ENCODE data around the gene NRXN2.

NRXN2 gene

DNA sequence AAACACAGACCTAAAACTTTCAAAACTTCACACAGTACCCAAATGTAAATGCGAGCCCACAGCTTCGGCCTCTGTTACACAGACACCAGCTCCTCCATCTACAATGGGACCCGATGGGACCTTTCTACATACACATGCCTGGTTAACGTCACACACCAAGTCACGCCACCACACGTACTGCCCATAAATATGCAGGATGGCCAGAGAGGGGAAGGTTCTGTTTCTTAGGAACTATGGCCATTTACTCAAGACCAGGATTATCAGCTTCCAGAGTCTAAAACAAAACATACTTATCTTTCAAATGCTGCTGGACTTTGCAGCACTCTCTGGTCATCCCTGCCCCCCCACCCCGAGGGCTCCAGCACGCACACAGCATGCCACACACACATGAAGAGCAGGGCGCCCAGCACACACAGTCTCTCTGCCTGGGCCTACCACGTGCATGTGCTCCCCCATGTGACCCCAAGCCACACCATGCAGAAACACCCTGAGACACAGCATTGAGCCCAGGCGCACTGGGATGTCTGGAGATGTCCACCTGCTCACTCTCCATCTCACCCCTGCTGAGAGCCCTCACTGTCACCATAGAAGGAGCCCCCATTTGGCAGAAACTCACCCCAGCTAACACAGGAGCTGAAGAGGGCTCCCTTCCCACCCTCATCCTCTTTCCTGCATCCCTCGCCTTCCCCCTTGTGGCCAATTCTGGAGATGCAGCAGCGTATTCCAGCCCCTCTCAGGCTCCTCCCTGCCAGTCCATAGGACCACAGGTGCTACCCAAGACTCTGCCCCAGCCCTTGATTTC lies 70.2 kb downstream of the NRXN2 start:
- DNase-seq (ENCODE audit: low read depth, low spot score) = peak; percentile 92

DNA sequence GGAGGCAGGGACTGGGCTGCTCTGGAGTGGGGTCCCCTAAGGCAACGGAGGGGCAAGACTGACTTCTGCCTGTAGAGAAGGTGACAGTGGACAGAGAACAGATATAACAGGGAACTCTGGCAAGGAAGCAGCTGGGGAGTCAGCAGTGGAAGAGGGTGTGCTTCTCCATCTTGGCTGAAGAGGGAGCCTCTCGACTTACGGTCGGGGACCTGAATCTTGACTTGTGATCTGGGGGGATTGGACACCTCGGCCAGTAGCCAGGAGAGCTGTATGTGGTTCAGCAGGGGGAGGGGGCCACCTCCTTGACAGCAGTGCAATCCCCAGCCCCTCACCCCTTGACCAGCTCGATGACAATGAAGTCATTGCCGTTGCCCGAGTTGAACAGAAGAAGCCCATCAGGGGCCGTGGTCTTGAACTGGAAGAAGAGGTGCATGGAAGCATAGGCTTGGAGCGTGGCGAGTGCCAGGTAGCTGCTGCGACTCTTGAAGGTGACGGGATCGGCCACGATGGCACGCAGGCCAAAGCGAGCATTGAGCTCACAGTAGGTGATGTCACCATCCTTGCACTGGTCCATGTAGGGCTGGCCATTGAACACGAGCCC lies 72.0 kb downstream of the NRXN2 start:
- peak; percentile 45 for DNase-seq (ENCODE audit: low read depth, low spot score)

DNA sequence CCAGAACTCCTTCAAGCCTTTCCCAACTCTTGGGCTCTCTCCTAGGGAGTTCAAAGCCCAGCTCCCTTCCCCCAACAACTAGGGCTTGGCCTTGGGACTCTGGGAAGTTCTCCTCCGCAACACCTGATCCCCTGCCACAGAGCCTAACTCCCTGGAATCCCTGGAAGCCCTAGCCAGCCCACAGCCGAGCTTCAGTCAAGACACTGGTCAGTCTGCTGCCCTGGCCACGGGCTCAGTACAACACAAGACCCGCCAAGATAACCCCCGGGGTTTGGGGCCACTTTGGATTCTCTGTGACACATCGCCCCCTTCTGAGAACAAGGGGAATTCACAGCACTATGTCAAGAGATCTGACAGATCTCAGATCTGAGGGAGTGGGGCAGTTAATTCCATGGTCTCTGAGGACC lies 73.7 kb downstream of the NRXN2 start:
- DNase-seq (ENCODE audit: low read depth, low spot score) = peak; percentile 59

DNA sequence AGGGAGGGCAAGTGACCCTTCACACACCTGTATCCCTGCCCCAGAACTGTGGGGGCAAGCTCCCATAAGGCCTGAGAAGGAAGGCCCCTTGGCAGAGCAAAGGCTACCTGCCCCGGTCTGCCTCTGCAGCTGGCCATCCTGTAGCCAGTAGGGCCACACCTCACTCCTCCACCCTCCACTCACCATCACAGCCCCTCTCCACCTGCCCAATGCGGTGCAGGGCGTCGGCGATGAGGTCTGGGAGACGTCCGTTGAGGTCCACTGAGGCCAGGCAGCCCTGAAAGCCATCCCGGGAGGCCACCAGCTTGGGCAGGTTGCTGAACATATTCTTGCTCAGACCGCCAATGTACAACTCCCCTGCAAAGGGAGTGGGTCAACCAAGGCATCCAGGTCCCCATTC lies 74.4 kb downstream of the NRXN2 start:
- DNase-seq (ENCODE audit: low read depth, low spot score) = no peak

DNA sequence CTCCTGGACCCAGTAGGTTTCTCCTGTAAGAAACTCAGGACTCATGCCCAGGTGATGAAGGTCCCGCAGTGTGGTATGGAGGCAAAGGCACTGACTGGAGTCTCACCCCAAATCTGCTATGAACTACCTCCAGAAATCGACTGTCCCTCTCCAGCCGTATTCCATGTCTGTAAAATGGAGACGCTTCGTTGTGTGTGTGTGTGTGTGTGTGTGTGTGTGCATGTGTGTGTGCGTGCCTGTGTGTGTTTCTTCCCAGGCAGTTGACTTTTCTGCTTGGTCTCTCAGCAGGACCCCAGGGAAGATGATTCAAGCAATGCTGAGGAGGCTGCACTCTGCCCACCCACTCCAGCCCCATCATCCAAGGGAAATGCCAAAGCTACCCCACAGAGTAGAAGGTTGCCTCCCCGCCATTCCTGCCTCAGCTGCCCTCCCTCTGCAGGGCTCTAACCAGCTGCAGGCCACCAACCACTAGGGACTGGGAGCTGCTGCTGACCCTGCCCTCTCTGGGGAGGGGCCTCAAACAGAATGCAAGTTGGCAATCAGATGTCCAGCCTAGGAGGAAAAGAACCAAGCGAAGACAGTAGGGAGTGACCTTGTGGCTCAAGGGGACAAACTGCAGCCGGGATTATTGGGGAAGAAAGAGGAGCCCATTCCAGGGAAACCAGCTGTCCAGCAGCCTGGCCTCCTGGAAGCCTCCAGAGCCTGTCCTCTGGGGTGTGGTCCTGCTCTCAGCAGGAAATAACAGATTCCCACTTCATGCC lies 75.8 kb downstream of the NRXN2 start:
- DNase-seq (ENCODE audit: low read depth, low spot score) = peak; percentile 25

DNA sequence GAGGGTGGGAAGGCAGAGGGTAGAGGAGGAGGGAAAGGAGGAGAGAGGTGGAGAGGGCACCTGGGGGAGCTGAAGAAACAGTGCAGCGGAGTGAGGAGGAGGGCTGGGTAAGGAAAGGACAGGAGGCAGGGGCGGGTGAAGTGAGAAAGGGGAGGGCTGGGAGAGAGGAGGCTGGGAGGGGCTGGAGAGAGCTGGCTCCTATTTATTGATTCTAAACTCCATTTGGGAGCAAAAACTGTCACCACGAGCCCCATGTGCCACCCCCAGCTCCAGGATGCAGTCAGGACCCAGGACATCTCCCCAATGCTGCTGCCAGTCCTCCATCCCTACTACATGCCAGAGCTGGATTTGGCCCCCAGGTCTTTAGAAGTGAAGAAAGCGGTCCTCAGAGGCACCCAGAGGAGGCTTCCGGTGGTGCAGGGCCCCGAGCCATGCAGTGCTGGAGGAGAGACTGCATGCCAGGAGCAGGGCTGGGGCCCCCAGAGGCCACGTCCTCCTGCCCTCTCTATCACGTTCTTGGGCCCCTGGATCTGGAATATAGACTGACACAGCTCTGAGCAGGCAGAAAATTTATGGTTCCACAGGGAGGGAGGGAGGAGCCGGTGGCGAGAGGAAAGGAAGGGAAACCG lies 78.2 kb downstream of the NRXN2 start:
- DNase-seq (ENCODE audit: low read depth, low spot score) = peak; percentile 53

DNA sequence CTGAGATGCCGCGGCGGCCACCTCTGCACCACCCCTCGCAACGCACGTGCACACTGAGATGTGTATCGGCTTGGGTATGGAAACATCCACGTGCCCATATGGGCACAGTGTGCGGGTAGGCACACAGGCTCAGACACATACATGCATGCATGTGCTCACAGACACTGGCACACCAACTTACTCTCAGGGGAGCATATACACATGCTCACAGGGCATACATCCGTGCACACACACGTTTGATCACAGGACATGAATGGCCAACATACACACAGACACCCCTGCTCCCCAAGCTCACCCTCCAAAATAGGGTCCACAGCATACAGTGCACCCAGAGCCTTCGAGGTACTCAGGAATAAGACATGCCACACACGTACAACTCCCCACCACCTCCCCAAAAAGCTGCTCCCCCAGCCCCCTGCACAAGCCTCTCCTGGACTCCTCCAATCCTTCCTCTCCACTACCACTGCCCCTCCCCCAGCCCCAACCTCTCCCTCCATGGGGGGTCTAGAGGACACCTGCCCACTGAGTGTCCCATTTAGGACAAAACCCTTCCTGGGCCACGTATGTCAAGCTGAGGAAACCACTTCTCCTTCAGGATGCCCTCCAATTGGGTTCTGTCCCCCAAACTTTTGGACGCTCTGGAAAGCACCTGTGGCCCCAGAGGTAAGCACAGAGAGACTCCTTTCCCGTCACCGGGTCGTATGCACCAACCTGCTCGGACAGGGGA lies 78.9 kb downstream of the NRXN2 start:
- no peak for DNase-seq (ENCODE audit: low read depth, low spot score)

DNA sequence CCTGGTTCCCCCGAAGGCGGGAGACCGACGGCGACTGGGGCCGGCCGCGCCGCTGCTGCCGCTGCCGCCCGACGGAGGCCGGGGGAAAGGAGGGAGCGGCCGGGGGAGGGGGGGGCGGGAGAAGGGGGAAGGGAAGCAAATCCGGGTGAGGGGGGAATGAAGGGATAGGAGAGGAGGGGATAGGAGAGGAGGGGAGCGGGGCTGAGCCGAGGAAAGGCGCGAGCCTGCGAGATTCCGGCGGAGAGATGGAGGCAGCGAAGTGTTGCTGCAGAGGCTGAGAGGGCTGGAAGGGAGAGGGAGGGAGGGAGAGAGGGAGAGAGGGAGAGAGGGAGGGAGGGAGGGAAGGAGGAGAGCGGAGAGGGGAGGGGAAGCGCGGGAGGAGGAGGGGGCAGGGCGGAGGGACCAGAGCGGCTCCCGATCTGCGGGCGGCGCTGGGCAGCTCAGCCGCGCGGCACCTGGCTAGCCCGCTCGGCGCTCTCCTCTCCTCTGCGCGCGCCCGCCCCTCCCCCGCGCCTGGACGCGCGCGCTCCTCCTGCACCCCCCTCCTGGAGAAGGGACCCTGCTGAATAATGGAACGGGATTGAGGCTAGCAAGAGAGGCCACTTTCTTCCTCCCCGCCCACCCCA lies 79.6 kb downstream of the NRXN2 start:
- no peak for DNase-seq (ENCODE audit: low read depth, low spot score)

DNA sequence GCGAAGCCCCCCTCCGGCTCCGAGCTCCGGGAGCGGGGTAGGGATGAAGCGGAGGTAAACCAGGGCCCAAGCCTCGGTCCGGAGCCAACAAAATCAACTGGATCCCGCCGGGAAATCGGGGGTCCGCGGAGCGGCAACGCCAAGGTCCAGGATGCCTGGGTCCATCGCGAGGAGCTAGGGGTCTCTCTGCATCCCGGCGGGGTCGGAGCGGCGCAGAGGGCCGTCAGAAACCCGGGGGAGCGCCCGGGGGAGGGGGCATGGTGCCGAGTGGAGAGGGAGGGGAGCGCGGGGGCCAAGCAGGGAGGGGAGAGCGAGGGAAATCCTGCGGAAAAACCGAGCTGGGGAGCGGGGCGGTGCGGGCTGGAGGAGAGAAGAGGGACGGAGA lies 80.1 kb downstream of the NRXN2 start:
- no peak for DNase-seq (ENCODE audit: low read depth, low spot score)

DNA sequence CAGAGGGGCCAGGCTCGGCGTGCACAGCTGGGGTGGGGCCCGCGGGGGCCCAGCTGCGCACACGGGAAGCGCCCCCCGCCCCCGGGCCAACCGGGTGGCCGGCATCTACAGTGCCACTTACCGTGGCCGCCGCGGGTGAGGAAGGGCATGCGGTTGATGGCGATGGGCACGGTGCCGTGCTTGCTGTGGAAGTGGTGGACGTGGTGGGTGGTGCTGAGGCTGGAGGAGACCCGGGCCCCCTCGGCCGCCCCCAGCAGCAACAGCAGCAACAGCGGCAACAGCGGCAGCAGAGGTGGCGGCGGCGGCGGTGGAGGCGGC lies 80.6 kb downstream of the NRXN2 start:
- DNase-seq (ENCODE audit: low read depth, low spot score) = no peak

DNA sequence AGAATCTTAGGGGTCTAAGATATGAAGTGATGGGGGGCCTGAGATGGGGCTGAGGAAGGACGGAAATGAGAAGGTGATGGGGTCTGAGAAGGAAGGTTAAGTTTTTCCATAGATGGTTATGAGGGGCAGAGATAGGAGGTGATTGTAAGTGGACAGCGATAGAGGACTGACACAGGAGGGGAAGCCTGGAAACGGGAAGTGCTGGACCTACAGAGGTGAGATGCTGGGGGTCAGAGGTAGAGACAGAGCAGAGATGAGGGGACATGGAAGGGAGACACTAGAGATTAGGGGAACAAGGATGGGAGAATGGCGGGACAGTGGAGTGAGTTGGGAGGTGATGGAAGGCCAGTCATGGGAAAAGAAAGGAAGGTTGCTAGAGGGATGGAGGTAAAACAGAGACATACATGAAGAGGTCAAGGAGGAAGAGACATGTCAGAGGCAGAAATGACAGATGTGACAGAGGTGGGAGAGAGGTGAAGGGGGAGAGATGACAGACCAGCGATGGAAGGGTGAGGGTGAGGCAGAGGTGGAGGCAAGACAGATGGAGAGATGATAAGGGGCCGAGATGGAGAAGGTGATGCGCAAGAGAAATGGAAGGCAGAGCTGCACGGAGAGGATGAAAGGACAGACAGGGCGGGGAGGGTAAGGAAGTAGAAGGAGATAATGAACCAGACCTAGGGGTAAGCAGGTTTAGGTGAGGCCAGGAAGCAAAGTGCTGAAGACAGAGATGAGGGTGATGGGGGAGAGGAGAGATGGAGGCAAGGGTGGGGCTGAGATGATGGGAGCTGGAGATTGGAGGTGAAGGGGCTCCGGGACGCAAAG lies 81.2 kb downstream of the NRXN2 start:
- no peak for DNase-seq (ENCODE audit: low read depth, low spot score)

DNA sequence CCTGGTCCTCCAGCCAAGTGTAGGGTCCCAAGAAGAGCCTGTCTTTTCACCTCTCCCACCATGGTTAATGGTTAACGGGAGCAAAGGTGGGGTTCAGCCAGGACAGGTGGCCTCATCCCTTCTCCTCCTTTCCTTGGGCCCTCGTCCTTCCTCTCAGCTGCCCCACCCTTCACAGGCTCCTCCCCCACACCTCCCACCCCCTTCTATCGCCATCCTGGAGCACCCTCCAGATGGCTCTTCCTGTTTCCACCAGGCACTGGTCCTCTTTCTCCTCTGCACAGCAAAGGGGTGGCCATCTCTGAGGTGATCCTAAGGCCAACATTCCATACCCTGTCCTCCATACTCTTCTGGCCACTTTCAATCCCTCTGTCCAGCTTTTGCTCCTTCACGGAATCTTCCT lies 83.1 kb downstream of the NRXN2 start:
- DNase-seq (ENCODE audit: low read depth, low spot score) = no peak

DNA sequence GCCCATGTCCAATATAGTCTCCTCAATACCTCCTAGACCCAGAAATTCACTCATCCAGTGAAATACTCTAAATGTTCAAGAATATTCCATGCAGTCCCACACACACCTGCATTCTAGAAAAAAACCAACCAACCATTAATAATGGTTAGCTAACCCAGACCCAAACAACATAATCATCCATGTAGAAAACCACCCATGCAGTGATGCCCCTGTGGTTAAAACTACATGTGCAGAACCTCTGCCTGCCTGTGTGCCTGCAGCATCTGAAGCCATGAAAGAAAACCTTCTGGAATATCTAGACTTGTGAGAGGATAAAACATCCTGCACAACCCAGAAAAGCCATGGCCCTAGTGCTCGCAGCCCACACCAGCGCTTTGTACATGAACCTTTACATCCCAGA lies 84.2 kb downstream of the NRXN2 start:
- DNase-seq (ENCODE audit: low read depth, low spot score) = no peak

DNA sequence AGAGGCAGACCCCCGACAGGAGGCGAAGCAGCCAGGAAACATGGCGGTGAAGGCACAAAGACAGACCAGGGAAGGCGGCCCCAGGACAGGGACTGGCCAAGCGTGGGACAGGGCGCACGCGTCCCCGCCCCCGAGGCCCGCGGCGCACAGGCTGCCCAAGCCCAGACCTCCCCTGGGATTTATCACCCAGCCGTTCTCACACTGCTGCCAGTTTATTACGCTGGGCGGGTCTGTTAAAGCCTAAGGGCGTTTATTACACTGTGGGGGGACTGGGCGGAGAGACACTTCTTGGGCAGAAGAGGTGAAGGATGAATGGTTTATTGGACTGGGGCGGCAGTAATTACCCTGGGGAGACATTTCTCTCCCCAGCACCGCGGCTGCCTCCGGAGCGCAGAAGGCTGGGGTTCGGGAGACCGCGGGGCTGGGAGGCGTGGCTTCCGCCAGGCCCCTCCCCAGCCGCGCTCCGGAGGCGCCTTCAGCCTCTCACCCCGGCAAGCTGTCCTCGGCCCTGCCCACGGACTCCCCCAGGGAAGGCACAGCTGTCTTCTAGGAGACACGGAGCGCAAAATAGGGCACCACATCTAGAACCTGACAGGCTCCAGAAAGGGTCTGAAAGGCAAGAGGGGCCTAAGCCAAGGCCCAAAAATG lies 84.9 kb downstream of the NRXN2 start:
- peak; percentile 85 for DNase-seq (ENCODE audit: low read depth, low spot score)

DNA sequence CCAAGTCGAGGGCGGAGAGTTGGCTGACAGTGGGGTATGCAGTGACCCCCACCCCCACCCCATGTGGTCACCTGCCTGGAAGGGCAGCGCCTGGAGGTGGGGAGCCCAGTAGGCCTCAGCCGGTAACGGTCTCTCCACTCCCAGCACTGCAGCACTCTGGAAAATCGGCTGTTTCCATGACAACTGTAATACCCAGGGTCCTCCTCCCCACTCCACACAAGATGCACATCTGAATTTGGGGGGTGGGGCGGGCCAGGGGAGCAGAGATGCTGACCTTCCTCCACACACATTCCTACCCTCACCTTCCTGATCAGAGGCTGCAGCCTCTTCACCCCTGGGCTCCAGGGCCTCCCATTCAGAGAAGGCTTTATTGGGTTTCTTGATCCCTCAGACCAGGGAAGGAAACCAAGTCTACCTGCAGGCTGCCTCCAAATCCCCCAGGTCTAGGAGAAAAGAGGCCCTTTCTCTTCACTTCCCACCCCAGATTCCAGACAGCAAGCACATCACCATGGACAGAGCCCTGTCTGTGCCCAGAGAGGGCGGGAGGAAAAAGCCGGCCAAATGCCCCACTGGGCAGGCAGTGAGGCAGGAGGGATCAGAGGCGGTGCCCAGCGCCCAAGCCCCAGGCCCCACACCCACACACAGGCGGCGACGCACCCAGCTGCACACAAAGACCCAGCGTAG lies 85.5 kb downstream of the NRXN2 start:
- no peak for DNase-seq (ENCODE audit: low read depth, low spot score)

DNA sequence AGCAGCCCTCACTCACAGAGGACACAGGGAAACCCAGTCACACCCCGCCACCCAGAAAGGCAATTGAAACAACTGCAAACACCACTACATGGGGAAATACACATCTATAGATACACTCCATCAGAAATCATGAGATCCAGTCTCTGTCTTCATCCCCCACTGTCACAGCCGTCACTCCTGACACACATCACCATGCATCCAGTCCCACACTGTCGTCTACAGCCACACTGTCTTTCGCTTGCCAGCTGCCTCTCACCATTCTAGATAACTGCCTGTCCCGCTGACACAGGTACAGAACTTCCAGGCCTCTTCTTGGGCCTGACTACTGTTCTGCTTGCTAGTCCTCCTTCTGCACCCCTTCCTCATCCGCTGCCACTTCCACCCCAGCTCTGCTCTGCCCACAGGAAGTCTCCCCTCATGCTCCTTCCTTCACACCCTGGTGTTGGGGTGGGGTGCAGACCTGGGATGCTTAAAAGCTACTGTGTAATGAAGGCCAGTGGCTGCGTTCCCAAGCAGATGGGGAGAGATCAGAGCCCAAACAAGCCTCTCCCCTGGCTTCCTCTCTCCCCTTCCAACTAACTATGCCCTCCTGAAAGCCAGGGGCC lies 89.3 kb downstream of the NRXN2 start:
- DNase-seq (ENCODE audit: low read depth, low spot score) = no peak

DNA sequence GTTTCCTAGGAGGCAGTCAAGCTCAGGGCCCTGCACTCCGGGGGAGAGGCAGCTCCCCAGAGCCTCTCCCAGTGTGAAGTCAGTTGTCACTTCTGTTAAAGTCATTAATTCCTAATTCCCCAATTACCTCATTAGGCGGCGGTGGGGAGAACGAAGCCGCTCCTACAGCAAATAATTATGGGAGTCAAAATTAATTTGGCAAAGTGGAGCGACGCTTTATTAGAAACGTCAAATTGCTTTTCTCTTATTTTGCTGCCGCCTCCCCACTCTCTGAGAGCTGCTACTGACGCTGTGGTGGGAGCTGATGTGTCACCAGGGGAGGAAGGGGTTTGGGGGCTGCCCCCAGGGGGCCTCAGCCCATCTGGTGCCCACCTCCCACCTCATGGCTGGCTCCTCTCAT lies 90.3 kb downstream of the NRXN2 start:
- DNase-seq (ENCODE audit: low read depth, low spot score) = no peak

DNA sequence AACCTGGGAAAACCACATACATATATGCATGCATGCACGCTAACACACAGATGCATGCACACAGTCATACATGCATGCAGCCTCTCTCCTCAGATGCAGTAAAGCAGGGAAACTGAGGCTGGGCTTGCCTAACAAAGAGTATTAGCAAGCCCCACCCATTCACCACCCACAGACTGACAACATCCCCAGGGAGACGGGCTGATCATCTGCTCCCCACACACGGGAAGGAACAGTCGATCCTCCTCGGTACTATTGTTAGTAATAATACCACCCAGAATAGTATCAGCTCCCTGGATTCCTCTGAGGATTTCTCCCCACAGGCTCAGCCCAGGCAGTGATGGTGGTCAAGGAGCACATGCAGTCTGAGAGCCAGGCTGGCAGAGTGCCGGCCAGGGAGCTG lies 90.8 kb downstream of the NRXN2 start:
- no peak for DNase-seq (ENCODE audit: low read depth, low spot score)

DNA sequence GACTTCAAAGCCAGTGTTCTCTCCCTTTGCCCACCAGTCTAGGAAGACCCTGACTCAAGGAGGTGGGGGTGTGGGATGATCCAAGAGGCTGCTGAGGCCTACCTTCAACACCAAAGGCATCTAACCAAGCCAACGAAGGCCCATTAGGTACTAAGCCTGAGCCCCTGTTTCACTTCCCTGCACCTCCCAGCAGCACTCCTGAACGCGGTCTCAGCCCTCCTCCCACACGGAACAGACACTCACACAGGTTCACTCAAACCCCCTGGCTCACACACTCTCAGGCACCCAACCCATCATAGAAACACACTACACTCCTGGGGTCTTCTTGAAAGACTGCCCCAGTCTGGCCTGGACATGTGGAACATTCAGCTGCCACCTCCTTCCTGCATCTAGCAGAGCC lies 91.3 kb downstream of the NRXN2 start:
- no peak for DNase-seq (ENCODE audit: low read depth, low spot score)
